Fibroblast of skin of left biceps (primary cell): ENCODE data around the gene RIMBP3B.
"Not testable (repeated sequence)": the region's sequence is repeated elsewhere in the genome, so short reads cannot be mapped to it uniquely, and the experiment has no call there.

Source experiments
- DNase-seq, 2 experiments: peaks; one replicate each; pipeline ENCODE4 v3.0.0-alpha.2; 2013; ENCODE audit warnings: low read depth in 2 of 2

RIMBP3B gene, protein sequence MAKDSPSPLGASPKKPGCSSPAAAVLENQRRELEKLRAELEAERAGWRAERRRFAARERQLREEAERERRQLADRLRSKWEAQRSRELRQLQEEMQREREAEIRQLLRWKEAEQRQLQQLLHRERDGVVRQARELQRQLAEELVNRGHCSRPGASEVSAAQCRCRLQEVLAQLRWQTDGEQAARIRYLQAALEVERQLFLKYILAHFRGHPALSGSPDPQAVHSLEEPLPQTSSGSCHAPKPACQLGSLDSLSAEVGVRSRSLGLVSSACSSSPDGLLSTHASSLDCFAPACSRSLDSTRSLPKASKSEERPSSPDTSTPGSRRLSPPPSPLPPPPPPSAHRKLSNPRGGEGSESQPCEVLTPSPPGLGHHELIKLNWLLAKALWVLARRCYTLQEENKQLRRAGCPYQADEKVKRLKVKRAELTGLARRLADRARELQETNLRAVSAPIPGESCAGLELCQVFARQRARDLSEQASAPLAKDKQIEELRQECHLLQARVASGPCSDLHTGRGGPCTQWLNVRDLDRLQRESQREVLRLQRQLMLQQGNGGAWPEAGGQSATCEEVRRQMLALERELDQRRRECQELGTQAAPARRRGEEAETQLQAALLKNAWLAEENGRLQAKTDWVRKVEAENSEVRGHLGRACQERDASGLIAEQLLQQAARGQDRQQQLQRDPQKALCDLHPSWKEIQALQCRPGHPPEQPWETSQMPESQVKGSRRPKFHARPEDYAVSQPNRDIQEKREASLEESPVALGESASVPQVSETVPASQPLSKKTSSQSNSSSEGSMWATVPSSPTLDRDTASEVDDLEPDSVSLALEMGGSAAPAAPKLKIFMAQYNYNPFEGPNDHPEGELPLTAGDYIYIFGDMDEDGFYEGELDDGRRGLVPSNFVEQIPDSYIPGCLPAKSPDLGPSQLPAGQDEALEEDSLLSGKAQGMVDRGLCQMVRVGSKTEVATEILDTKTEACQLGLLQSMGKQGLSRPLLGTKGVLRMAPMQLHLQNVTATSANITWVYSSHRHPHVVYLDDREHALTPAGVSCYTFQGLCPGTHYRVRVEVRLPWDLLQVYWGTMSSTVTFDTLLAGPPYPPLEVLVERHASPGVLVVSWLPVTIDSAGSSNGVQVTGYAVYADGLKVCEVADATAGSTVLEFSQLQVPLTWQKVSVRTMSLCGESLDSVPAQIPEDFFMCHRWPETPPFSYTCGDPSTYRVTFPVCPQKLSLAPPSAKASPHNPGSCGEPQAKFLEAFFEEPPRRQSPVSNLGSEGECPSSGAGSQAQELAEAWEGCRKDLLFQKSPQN (N-terminal part only)

DNA sequence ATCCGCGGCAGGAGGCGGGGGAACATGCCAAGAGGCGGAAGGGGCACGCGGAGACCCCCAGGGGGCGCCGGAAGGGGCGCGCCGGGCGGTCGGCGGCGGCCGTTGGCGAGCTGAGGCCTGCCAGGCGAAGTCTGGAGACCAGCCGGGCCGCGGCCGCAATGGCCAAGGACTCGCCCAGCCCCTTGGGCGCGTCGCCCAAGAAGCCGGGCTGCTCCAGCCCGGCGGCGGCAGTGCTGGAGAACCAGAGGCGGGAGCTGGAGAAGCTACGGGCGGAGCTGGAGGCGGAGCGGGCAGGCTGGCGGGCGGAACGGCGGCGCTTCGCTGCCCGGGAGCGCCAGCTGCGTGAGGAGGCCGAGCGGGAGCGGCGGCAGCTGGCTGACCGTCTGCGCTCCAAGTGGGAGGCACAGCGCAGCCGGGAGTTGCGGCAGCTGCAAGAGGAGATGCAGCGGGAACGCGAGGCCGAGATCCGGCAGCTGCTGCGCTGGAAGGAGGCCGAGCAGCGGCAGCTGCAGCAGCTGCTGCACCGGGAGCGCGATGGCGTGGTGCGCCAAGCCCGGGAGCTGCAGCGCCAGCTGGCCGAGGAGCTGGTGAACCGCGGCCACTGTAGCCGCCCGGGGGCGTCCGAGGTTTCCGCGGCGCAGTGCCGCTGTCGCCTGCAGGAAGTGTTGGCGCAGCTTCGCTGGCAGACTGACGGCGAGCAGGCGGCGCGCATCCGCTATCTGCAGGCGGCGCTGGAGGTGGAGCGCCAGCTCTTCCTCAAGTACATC lies at the start of gene RIMBP3B:
RIMBP3B (plus strand) TSS at position 51 of the 767 bp plus-strand sequence; CDS start at position 159, 108 bp downstream.
- DNase-seq: not testable (repeated sequence)

DNA sequence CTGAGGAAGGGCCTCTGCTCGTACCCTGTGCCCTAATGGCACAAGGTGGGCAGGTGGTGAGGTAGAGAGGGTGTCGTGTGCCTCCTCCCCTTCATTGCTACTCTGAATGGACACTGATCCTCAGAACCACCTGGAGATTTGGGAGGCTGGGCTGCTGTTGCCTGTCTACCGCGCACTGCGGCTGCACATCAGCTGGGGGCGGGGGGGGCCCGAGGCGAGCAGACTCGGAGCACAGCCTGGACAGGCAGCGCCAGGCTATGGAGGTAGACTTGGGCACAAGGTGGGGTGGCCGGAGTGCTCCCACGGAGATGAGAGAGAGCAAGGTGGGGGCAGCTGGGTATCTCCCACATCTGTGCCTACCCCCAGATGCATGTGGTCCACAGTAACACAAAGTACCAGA lies 26.0 kb upstream of the RIMBP3B start:
- DNase-seq: not testable (repeated sequence)

DNA sequence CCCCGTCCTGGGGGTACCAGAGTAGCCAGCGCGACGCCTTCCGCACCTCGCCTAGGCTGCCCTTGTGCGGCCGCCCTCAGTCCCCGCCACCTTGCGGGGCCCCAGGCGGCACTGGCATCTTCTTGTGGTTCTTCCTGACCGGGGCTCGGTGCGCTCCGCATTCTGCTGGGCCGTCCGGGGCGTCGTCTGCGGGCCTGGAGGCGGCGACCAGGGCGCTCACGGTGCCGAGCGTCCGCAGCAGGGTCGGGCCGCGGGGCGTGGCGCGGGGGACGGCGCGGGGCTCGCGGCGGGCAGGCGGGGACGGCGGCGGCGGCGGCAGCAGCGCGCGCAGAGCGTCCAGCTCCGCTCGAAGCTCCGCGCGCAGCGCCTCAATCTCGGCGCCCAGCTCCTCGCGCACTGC lies 23.0 kb upstream of the RIMBP3B start:
- DNase-seq: not testable (repeated sequence)

DNA sequence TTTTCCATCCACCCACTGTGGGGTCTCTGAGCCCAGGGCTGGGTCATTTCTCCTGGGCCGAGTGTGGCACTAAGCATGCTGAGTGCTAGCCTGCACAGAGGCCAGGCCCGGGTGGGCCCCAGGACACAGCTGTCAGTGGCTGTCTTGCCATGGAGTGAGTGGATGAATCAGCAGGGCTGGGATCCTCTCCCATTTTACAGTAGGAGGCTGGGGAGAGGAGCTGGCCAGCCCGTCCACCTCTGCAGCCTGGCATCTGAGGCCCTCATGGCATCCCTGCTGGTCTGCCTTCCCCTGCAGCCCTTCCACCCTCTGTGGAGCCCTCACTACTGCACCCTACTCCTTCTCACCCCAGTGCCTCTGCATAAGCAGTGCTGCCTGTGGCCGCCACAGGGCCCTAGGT lies 21.1 kb upstream of the RIMBP3B start:
- not testable (repeated sequence) for DNase-seq

DNA sequence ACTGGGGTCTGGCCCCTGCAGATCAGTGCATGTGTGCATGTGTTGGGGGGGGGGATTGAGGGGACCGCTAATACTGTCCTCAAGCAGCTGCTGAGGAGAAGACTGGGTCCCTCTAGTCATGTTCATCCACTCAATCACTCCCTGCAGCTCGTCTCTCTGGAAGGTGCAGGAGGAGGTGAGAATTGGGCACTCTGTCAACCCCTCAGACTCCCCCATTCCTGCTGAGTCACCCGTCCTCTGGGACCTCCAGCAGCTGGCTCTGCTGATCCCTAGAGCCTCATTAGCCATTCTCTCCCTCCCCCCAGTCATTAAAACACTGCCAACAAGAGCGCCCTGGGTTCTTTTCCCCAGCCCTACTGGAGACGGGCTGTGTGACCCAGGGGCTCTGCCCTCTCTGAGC lies 20.5 kb upstream of the RIMBP3B start:
- DNase-seq: not testable (repeated sequence)

GRCh38 chr22:21363803-21364202 lies 19.7 kb upstream of the RIMBP3B start:
- DNase-seq: not testable (repeated sequence)

DNA sequence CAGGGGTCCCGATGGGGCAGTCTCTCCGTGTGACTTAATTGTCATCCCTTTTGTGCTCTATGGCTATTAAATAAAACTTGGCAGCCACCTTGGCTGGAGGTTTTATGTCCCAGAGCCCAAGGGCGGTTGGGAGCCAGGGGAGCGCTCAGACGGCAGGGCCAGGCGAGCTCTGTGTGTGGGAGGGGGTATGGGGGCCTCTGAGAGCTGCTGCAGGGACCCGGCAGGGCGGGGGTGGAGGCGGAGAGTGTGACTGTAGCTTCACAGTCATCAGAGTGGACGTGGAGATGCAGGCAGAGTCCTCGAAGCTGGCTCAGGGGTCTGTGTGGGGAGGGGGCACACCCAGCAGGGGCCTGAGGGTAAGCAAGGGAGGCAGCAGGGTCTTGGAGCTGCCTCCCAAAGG lies 19.2 kb upstream of the RIMBP3B start:
- not testable (repeated sequence) for DNase-seq

GRCh38 chr22:21365337-21365736 lies 18.2 kb upstream of the RIMBP3B start:
- not testable (repeated sequence) for DNase-seq

DNA sequence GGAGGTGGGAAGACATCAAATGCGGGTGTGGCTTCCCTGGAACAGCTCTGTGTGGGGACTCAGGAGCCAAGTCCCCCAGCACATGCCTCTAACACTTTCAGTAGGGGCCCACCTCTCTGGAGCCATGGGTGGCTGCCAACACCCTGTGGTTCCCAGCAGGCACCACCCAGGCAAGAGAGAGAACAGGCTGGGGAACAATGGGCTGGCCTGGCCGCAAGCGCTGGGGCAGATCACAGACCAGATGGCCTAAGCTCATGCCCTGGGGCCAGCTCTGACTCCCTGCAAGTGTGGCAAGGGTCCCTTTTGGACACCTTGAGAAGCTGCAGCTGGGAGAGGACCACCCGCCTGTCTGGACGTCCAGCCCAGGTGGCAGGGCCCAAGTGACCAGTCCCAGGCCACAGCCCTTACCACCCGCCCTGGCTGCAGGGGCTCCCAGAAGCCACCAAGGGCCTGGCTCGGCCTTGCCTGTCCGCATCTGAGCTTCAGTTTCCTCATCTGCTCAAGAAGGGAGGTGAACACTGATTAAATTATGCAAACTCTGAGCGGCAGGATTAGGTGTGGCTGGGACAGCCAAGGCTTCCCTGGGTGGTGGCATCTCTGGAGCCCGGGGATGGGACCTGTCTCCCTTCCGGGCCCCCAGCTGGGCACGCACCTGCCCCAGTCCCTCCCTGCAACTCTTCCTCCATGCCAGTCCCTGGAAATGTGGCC lies 14.8 kb upstream of the RIMBP3B start:
- DNase-seq: not testable (repeated sequence)

GRCh38 chr22:21375880-21376279 lies 7.7 kb upstream of the RIMBP3B start:
- DNase-seq: not testable (repeated sequence)

DNA sequence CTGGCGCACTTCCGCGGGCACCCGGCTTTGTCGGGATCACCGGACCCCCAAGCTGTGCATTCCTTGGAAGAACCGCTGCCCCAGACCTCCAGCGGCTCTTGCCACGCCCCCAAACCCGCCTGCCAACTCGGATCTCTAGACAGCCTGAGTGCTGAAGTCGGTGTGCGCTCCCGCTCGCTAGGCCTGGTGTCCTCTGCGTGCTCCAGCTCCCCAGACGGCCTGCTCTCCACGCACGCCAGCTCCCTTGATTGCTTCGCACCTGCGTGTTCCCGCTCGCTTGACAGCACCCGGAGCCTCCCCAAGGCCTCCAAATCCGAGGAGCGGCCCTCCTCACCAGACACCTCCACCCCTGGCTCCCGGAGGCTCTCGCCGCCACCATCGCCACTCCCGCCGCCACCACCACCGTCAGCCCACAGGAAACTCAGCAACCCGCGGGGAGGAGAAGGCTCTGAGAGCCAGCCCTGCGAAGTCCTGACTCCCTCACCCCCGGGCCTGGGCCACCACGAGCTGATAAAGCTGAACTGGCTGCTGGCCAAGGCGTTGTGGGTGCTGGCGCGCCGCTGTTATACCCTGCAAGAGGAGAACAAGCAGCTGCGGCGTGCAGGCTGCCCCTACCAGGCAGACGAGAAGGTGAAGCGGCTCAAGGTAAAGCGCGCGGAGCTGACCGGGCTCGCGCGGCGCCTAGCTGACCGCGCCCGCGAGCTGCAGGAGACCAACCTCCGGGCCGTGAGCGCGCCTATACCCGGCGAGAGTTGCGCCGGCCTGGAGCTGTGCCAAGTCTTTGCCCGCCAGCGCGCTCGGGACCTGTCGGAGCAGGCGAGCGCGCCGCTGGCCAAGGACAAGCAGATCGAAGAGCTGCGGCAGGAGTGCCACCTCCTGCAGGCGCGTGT lies 1.2 kb downstream of the RIMBP3B start:
- not testable (repeated sequence) for DNase-seq

DNA sequence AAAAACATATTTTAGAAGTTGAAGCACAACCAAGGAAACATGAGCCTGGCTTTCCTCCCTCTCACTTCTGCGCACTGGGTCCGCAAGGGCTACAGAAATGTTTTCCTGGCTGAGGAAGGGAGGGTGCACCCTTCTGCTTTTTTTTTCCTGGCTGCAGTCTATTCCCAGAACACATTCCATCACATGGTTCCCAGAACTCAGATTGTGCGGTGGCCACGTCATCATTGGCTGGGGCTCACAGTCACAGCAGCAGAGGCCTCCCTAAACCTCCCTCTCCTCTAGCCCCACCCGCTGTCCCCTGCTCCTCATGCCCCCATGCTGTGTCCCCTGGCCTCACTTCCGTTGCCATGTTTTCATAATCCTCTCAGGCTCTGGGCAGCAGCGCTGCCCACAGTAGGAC lies 5.9 kb downstream of the RIMBP3B start:
- DNase-seq: not testable (repeated sequence)

- DNase-seq: not testable (repeated sequence)
Observed at GRCh38 chr22:21390013-21390412, 6.5 kb downstream of the RIMBP3B start.

- DNase-seq: not testable (repeated sequence)
Observed at GRCh38 chr22:21394613-21395012, 11.1 kb downstream of the RIMBP3B start.

GRCh38 chr22:21401197-21401969 lies 17.8 kb downstream of the RIMBP3B start:
- DNase-seq: not testable (repeated sequence)

- DNase-seq: not testable (repeated sequence)
Observed at GRCh38 chr22:21402763-21403314, 19.3 kb downstream of the RIMBP3B start.

GRCh38 chr22:21407139-21407538 lies 23.6 kb downstream of the RIMBP3B start:
- not testable (repeated sequence) for DNase-seq

GRCh38 chr22:21407792-21408191 lies 24.2 kb downstream of the RIMBP3B start:
- DNase-seq: not testable (repeated sequence)
